Activated naive CD8-positive, alpha-beta T cell (primary cell): Measurements from ENCODE around the gene UBAC1.

Experiments used
- H3K27ac Mint-ChIP-seq: one replicate; pipeline ENCODE4 v1.8.0; 2021; ENCODE audit warnings: mixed read lengths
- H3K27me3 Mint-ChIP-seq: one replicate; pipeline ENCODE4 v1.8.0; 2021; ENCODE audit warnings: mixed read lengths
- H3K36me3 Mint-ChIP-seq: one replicate; pipeline ENCODE4 v1.8.0; 2021; ENCODE audit warnings: mixed read lengths
- H3K4me1 Mint-ChIP-seq: one replicate; pipeline ENCODE4 v1.8.0; 2021; ENCODE audit warnings: low read depth, mixed read lengths
- H3K4me3 Mint-ChIP-seq: one replicate; pipeline ENCODE4 v1.8.0; 2021; ENCODE audit warnings: mild to moderate bottlenecking, mixed read lengths
- H3K9me3 Mint-ChIP-seq: one replicate; pipeline ENCODE4 v1.8.0; 2021; ENCODE audit warnings: low read depth, mixed read lengths

UBAC1 gene

DNA sequence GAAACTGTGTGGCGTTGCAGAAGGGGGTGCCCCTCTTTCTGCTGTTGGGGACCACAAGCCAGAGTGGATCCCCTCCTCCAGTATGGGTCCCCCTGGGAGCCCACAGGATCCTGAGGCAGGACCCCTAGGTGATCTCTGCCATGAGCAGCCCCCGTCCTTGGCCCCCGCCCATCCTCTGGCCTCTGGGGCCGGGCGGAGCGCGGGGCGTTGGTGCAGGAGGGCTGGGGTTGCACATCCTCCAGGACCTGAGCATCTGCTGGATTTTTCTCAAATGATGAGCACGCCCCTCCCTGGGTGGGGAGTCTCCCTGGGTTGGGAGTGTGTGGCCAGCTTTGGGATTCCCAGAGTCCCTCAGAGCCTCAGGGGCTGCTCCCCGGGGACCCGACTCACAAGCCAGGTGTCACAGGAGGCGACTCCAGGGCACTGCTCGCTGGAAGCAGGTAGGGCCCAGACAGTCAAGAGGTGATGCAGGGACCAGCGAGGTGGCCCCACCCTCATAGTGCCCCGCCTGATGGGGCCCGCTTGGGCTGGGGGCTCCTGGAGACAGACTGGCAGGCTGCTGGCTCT is 26.7 kb upstream of the UBAC1 start:
- Mint-ChIP-seq H3K9me3 (no peaks in the 10 kb centered on the region), H3K27ac (no peak overlapping the region), H3K4me1 (peaks cover 9% of the 10 kb centered on the region), H3K4me3 (no peak overlapping the region), H3K36me3 (no peaks in the 10 kb centered on the region), H3K27me3 (no peaks in the 10 kb centered on the region)

DNA sequence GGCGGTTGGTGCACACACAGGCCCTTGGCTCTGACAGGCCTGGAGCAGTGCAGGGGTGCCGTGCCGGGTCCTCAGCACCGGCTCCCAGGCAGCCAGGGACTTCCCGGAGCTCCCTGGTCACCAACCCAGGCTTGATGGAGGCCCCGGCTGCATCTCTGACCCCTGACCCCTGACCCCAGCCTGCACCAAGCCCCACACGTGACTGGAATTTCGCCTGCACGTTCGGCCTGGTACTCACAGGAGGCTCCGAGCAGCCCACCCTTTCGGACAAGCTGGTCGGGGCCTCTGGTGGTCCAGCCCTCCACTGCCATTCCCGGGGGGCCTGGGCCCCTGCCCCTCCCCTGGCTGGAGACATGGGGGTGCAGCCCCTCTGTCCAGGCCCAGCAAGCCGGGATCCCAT is 25.4 kb upstream of the UBAC1 start:
- Mint-ChIP-seq H3K36me3 (no peaks in the 10 kb centered on the region), H3K4me3 (no peak overlapping the region), H3K27ac (no peak overlapping the region), H3K4me1 (peaks cover 4% of the 10 kb centered on the region), H3K9me3 (no peaks in the 10 kb centered on the region), H3K27me3 (no peaks in the 10 kb centered on the region)

DNA sequence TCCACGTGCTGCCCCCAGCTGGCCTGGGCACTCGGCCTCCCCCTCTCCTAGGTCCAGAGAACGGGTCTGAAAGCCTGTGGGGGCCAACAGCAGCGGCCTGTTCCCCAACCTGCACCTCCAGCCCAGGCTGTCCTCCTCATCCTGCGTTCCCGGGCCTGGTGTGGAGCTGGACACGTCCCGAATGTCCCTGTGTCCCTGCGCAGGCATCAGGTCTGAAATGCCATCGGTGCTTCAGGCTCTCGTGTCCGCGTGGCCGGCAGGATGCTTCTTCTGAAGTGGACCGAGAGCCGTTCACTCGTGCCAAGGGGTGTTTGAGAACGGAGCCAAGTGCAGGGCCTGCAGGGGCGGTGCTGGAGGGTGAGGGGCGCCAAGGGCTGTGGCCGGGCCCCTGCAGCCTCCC is 24.7 kb upstream of the UBAC1 start:
- no peaks in the 10 kb centered on the region for H3K27me3 Mint-ChIP-seq

DNA sequence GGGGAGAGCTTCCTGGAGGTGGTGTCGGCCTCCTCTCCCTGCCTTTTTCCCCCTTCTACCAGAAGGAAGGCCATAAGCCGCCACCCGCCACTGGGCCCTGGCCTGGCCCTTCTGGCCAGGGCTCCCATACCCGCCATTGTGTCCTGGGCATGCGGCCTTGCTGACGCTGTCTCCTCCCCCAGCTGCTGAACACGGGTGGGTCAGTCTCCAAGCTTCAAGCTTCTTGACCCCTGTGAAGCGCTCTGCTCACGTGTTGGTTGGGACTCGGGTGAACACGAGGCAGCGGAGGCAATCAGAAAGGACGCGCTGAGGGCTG is 24.2 kb upstream of the UBAC1 start:
- Mint-ChIP-seq H3K9me3 (no peaks in the 10 kb centered on the region), H3K36me3 (no peaks in the 10 kb centered on the region), H3K27me3 (no peaks in the 10 kb centered on the region), H3K4me1 (no peaks in the 10 kb centered on the region), H3K4me3 (no peak overlapping the region), H3K27ac (no peak overlapping the region)

More for the DNA sequence above, 24.7 kb upstream of the UBAC1 start:
- Mint-ChIP-seq H3K36me3 (no peaks in the 10 kb centered on the region), H3K9me3 (no peaks in the 10 kb centered on the region), H3K4me1 (no peaks in the 10 kb centered on the region), H3K4me3 (no peak overlapping the region), H3K27ac (no peak overlapping the region)

DNA sequence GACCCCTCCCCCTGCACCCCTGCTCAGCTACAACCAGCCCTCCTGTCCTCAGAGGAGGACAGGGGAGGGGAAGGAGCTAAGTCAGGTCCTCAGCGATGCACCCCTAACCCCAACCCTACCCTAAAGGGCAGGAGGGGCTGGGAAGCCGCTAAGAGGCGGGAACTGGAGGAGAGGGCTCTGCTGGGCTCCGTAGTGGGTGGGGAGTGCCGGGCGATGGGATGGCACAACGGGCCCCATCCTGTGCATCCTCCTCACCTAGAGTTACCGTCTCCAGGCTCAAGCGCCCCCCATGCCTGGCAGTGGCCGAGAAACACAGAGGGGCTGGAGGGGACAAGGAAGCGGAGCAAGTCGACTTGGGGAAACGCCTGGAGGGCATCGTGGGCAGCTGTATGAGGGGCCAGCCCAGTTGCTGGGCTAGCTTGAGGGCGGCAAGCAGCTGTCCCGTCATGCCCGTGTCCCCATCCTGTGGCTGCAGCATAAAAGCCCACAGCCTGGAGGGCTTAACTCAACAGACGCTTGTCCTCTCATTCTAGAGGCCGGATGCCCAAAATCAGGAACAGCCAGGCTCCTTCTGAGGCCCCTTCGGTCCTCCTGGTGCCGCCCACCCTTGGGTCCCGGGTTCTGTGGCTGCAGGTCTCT is 23.0 kb upstream of the UBAC1 start:
- Mint-ChIP-seq H3K36me3 (no peaks in the 10 kb centered on the region), H3K27ac (no peak overlapping the region), H3K27me3 (no peaks in the 10 kb centered on the region), H3K9me3 (no peaks in the 10 kb centered on the region), H3K4me3 (no peak overlapping the region), H3K4me1 (peaks cover 4% of the 10 kb centered on the region)

DNA sequence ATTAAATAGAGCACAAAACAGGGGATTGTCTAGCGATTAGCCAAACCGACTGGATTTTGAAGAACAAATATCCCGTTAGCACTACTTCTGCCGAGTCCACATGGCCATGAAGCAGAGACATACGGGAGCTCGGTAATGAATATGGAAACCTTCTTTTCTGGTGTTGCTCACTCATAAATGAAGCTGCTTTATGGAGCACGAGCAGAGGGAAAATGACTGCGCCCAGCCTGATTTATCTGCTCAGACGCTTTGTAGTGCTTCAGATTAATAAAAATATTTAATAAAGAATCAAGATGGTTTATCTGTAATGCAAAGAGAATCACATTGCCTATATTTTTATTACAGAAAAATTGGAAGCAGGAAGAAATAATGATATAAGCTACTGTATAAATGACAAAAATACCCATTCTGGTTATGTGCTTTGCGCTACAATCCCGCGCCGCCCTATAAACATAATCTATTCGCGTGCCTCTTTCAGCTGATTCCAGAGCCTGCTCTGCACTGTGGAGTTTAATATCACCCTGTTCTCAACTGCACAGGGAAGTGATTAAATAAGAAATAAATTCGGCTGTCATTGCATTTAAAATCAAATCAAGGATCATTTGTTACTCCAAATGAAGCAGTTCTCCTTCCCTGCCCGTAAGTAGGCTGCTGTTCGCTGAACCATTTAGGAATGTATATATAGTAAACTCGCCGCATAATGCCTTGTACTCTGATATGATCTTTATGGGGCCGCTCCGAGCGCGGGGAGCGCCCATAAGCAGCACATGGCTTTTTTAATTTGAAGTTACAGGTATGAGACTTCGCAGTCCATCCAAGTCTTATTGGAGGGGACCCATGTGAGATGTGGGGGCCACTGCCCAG is 22.3 kb upstream of the UBAC1 start:
- Mint-ChIP-seq H3K4me1 (peaks cover 10% of the 10 kb centered on the region), H3K27ac (no peak overlapping the region), H3K4me3 (no peak overlapping the region), H3K27me3 (no peaks in the 10 kb centered on the region), H3K36me3 (no peaks in the 10 kb centered on the region), H3K9me3 (no peaks in the 10 kb centered on the region)

DNA sequence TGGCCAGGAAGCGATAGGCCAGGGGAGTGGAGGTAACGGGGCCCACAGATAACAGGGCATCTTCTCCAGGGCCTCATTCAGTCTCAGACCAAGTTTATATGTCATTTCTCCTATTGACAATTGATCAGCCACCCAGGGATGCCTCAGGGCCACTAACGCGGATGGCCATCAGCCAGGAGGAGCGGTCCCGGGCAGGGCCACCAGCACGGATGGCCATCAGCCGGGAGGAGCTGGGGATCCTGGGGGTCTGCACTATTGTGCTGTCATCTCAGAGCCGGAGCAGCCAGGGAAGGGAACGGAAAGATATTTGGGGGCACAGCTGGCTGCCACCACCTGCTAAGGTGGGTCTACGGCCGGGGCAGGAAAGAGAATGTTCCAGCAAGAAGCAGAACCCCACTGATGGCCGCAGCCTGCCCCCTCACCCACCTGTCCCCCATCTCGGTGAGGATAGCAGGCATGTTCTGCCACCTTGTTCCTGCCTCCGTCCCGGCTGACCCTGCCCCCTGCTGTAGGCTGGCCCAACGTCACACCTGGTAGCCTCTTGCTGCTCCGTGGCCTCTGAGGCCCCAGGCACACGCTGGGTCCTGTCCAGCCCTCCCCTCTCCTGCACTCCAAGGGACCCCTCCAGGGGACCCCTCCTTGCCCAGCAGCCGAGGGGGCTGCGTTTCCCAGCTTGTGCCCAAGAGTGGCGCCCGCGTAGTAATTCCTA is 21.5 kb upstream of the UBAC1 start:
- Mint-ChIP-seq H3K9me3 (no peaks in the 10 kb centered on the region), H3K27me3 (no peaks in the 10 kb centered on the region), H3K4me1 (peaks cover 10% of the 10 kb centered on the region), H3K4me3 (no peak overlapping the region), H3K36me3 (no peaks in the 10 kb centered on the region), H3K27ac (no peak overlapping the region)

GRCh38 chr9:135980926-135981630 is 19.9 kb upstream of the UBAC1 start:
- Mint-ChIP-seq H3K36me3 (no peaks in the 10 kb centered on the region), H3K27me3 (no peaks in the 10 kb centered on the region), H3K9me3 (no peaks in the 10 kb centered on the region), H3K4me3 (no peak overlapping the region), H3K4me1 (peaks cover 10% of the 10 kb centered on the region), H3K27ac (no peak overlapping the region)

DNA sequence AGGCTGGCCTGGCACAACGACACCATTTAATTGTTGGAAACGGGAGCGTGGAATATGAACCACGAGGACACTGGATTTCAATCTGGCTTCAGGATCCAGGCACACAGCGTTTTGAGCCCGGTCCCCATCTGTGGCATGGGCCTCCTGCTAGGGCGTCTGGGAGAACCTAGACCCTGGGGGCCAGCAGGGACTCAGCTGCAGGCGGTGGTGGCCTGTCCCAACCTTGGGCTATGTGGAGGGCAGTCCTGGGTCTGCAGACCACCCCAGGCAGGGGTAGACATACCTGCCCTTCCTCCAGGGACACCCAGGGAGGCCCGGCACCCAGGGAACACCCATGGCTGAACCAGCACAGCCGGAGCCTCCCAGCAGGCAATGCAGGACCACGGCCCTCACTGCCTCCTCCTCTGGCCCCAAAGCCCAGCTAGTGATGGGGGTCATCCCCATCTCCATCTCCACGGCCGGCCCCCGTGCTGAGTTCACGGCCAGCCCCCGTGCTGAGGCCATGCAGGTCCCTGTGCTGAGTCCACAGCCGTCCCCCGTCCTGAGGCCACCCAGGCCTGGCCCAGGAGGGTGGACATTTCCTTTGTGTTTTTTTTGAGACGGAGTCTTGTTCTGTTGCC is 18.5 kb upstream of the UBAC1 start:
- Mint-ChIP-seq H3K4me1 (peaks cover 10% of the 10 kb centered on the region), H3K27ac (no peak overlapping the region), H3K4me3 (peak overlapping the region; percentile 40)

DNA sequence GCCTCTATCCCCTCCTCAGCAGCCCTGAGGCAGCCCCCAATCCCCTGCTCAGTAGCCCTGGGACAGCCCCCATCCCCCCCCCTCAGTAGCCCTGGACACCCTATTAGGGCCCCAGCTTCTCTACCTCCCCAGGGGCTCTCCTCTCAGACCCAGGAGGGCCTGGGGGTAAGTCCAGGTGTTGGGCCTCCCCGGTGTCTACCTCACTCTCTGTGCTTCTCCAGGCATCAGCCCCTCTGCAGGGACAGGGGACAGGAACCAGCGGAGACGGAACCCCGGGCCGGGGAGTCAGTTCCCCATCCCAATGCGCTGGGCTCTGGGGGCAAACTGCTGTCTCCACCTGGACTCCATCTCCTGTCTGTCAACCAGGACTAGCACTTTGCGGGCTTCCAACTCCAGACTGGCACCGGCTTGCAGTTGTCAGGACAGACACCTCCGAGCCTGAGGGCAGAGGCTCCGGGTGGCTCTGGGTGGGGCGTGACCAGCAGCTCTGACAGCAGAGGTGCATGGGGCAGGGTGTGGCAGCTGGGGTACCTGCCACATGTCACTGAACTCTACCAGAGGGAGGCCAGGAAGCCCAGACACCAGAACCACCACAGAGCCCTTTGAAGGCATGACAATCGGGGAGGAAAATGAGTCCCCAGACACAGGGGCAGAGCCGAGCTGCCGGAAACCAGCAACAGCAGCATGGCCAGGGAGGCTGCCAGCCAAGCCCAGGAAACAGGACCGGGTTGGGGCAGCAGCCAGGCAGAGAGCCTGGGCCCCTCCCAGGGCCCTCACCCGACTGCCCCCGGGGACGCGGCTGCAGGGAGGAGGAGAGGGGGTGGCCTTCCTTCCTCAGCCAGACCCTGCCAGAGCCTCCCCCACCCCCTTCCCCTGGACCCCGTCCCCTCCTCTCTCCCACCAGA is 17.7 kb upstream of the UBAC1 start:
- no peaks in the 10 kb centered on the region for H3K9me3 Mint-ChIP-seq
- H3K27me3 Mint-ChIP-seq, result no peaks in the 10 kb centered on the region
- H3K36me3 Mint-ChIP-seq, result no peaks in the 10 kb centered on the region
- H3K27ac Mint-ChIP-seq, result no peak overlapping the region
- H3K4me3 Mint-ChIP-seq, result peak overlapping the region; percentile 40
- H3K4me1 Mint-ChIP-seq, result peaks cover 10% of the 10 kb centered on the region

More for the DNA sequence above, 18.5 kb upstream of the UBAC1 start:
- H3K27me3 Mint-ChIP-seq, result no peaks in the 10 kb centered on the region
- H3K9me3 Mint-ChIP-seq, result no peaks in the 10 kb centered on the region
- no peaks in the 10 kb centered on the region for H3K36me3 Mint-ChIP-seq

- Mint-ChIP-seq H3K27ac (no peak overlapping the region), H3K27me3 (no peaks in the 10 kb centered on the region), H3K4me1 (peaks cover 13% of the 10 kb centered on the region)
These were observed 15.8 kb upstream of the UBAC1 start for GRCh38 chr9:135976944-135977343.

DNA sequence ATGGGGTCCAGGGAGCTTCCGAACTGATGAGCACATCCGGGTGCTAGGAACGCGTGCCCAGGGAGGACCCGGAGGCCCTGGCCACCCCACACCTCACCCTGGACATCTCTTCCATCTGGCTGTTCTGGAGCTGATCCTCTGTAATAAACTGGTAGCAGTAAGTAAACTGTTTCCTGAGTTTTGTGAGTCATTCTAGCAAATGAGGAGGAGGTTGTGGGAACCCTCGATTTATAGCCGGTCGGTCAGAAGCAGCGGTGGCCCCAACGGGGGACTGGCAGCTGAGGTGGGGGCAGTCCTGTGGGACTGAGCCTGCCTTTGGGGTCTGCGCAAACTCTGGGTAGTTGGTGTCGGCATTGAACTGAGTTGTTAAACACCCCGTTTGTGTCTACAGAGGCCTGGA is 15.4 kb upstream of the UBAC1 start:
- Mint-ChIP-seq H3K4me1 (peaks cover 13% of the 10 kb centered on the region), H3K27ac (no peak overlapping the region), H3K4me3 (no peak overlapping the region), H3K9me3 (no peaks in the 10 kb centered on the region), H3K27me3 (no peaks in the 10 kb centered on the region), H3K36me3 (no peaks in the 10 kb centered on the region)

More at GRCh38 chr9:135976944-135977343, 15.8 kb upstream of the UBAC1 start:
- Mint-ChIP-seq H3K36me3 (no peaks in the 10 kb centered on the region), H3K4me3 (no peak overlapping the region), H3K9me3 (no peaks in the 10 kb centered on the region)

GRCh38 chr9:135975834-135976233 is 14.7 kb upstream of the UBAC1 start:
- H3K36me3 Mint-ChIP-seq, result no peaks in the 10 kb centered on the region
- peaks cover 13% of the 10 kb centered on the region for H3K4me1 Mint-ChIP-seq
- no peaks in the 10 kb centered on the region for H3K9me3 Mint-ChIP-seq
- no peaks in the 10 kb centered on the region for H3K27me3 Mint-ChIP-seq
- H3K4me3 Mint-ChIP-seq, result no peak overlapping the region
- H3K27ac Mint-ChIP-seq, result peak overlapping the region; percentile 8
